ENCODE data around the gene CLDN24.

CLDN24 gene

DNA sequence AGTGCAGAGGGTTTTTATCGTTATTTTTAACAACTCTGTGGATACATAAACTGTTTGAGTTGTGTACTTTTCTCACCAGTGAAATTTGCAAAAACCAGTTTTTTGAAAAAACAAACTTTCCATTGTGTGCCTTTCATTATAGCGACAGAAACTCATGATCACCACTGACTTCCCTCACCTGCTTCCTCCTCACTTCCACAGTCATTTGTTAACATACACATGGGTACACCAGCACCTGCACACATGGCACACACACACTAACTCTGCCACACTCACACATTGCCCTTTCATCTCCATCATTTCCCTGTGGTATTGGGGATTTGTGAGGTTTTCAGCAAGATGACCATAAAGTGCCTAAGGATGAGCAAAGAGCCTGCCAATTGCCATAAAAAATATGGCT is 22.8 kb downstream of the CLDN24 start:
- no peak for TF ChIP-seq EZH2 (IDR thresholded peaks at IDR 0.05; ENCODE audit: borderline replicate concordance, low read length)
- TF ChIP-seq, protein P1, sequence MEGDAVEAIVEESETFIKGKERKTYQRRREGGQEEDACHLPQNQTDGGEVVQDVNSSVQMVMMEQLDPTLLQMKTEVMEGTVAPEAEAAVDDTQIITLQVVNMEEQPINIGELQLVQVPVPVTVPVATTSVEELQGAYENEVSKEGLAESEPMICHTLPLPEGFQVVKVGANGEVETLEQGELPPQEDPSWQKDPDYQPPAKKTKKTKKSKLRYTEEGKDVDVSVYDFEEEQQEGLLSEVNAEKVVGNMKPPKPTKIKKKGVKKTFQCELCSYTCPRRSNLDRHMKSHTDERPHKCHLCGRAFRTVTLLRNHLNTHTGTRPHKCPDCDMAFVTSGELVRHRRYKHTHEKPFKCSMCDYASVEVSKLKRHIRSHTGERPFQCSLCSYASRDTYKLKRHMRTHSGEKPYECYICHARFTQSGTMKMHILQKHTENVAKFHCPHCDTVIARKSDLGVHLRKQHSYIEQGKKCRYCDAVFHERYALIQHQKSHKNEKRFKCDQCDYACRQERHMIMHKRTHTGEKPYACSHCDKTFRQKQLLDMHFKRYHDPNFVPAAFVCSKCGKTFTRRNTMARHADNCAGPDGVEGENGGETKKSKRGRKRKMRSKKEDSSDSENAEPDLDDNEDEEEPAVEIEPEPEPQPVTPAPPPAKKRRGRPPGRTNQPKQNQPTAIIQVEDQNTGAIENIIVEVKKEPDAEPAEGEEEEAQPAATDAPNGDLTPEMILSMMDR (IDR thresholded peaks at IDR 0.05; ENCODE audit: low read length): no peak
- Histone ChIP-seq H4K20me1 (ENCODE audit: insufficient read depth, low read length) (no peaks in the 10 kb centered on the region), H3F3A (ENCODE audit: insufficient read depth, low read length) (no peaks in the 10 kb centered on the region), H2AFZ (ENCODE audit: low read length) (no peak overlapping the region), H3K36me3 (ENCODE audit: insufficient read depth, low read length) (no peaks in the 10 kb centered on the region), H3K27ac (ENCODE audit: low read depth, low read length, poor library complexity, severe bottlenecking) (no peak overlapping the region), H3K79me2 (ENCODE audit: insufficient read depth, low read length) (no peaks in the 10 kb centered on the region), H3K27me3 (ENCODE audit: insufficient read depth, low read length) (no peaks in the 10 kb centered on the region), H3K4me3 (ENCODE audit: low read depth, low read length, poor library complexity, severe bottlenecking) (no peak overlapping the region), H3K9me3 (ENCODE audit: low read length) (no peaks in the 10 kb centered on the region), H3K9ac (ENCODE audit: low read length) (no peak overlapping the region), H3K4me2 (ENCODE audit: low read length) (no peak overlapping the region), H3K4me1 (ENCODE audit: insufficient read depth, low read length, severe bottlenecking) (no peaks in the 10 kb centered on the region), H3K9me2 (ENCODE audit: low read depth, low read length) (no peaks in the 10 kb centered on the region)

DNA sequence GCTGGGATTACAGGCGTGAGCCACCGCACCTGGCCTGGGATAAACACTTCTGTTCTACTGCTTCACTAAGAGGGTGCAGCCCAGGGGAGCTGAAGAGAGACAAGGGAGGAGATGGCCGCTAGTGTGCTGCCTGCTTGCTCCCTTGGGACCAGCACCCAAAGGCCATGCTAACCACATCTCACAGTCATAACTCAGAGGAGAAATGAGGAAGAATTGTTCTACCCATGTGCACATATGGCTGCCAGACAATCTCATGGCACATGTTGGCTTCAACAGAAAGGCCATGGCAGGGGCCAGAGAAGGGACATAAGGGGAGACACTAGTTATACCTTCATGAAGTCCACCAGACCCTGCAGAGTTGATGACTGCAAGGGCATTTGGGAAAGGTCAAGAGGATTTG is 24.6 kb downstream of the CLDN24 start:
- TF ChIP-seq, protein P1 (IDR thresholded peaks at IDR 0.05; ENCODE audit: low read length): no peak
- TF ChIP-seq EZH2 (IDR thresholded peaks at IDR 0.05; ENCODE audit: borderline replicate concordance, low read length): no peak
- no peak overlapping the region for H2AFZ ChIP-seq (ENCODE audit: low read length)
- no peaks in the 10 kb centered on the region for H3K9me3 ChIP-seq (ENCODE audit: low read length)
- H3K9me2 ChIP-seq (ENCODE audit: low read depth, low read length): no peaks in the 10 kb centered on the region
- H3K4me1 ChIP-seq (ENCODE audit: insufficient read depth, low read length, severe bottlenecking): no peaks in the 10 kb centered on the region
- H3K27ac ChIP-seq (ENCODE audit: low read depth, low read length, poor library complexity, severe bottlenecking): no peak overlapping the region
- no peaks in the 10 kb centered on the region for H3K36me3 ChIP-seq (ENCODE audit: insufficient read depth, low read length)
- H3K4me2 ChIP-seq (ENCODE audit: low read length): no peak overlapping the region
- H3K79me2 ChIP-seq (ENCODE audit: insufficient read depth, low read length): no peaks in the 10 kb centered on the region
- no peak overlapping the region for H3K4me3 ChIP-seq (ENCODE audit: low read depth, low read length, poor library complexity, severe bottlenecking)
- no peaks in the 10 kb centered on the region for H4K20me1 ChIP-seq (ENCODE audit: insufficient read depth, low read length)
- H3K9ac ChIP-seq (ENCODE audit: low read length): no peak overlapping the region
- H3F3A ChIP-seq (ENCODE audit: insufficient read depth, low read length): no peaks in the 10 kb centered on the region
- no peaks in the 10 kb centered on the region for H3K27me3 ChIP-seq (ENCODE audit: insufficient read depth, low read length)

DNA sequence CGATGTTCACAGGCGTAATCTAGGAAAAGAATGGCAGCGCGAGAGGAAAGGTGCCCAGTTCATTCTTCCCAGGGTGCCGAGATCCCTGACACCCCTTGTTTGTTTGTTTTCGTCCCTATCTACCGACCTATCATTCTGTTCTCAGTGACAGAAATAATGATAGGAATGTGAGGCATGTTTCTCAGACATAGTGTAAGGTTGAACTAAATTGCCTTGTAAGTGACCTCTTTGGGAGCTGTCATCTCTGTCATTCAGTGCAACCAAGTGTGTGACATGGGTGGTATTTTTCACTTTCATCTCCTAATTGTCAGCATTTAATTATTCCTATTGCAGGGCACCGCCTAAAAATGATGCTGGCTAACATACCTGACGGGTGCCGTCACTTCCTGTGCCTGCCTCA is 26.5 kb downstream of the CLDN24 start:
- no peaks in the 10 kb centered on the region for H3K79me2 ChIP-seq (ENCODE audit: insufficient read depth, low read length)
- H3K27ac ChIP-seq (ENCODE audit: low read depth, low read length, poor library complexity, severe bottlenecking): no peak overlapping the region
- H3K4me2 ChIP-seq (ENCODE audit: low read length): no peak overlapping the region
- TF ChIP-seq, protein P1 (IDR thresholded peaks at IDR 0.05; ENCODE audit: low read length): no peak
- TF ChIP-seq EZH2 (IDR thresholded peaks at IDR 0.05; ENCODE audit: borderline replicate concordance, low read length): no peak
- no peaks in the 10 kb centered on the region for H3F3A ChIP-seq (ENCODE audit: insufficient read depth, low read length)
- H3K9me2 ChIP-seq (ENCODE audit: low read depth, low read length): no peaks in the 10 kb centered on the region
- no peak overlapping the region for H3K9ac ChIP-seq (ENCODE audit: low read length)
- H2AFZ ChIP-seq (ENCODE audit: low read length): no peak overlapping the region
- no peaks in the 10 kb centered on the region for H4K20me1 ChIP-seq (ENCODE audit: insufficient read depth, low read length)
- H3K27me3 ChIP-seq (ENCODE audit: insufficient read depth, low read length): no peaks in the 10 kb centered on the region
- no peaks in the 10 kb centered on the region for H3K4me1 ChIP-seq (ENCODE audit: insufficient read depth, low read length, severe bottlenecking)
- no peaks in the 10 kb centered on the region for H3K36me3 ChIP-seq (ENCODE audit: insufficient read depth, low read length)
- no peaks in the 10 kb centered on the region for H3K9me3 ChIP-seq (ENCODE audit: low read length)
- H3K4me3 ChIP-seq (ENCODE audit: low read depth, low read length, poor library complexity, severe bottlenecking): no peak overlapping the region

All from OCI-LY1 (cell line).